ENCODE data around the gene EXOSC5.
"Not testable (repeated sequence)": the region's sequence is repeated elsewhere in the genome, so short reads cannot be mapped to it uniquely, and the experiment has no call there.

The EXOSC5 gene

GRCh38 chr19:41412953-41413352 is 15.8 kb upstream of the EXOSC5 start:
- no peak for TF ChIP-seq CTCF (conservative IDR thresholded peaks at IDR 0.05; ENCODE audit: control insufficient read depth, insufficient read depth, low read depth, low read length)
- DNase-seq (ENCODE audit: low read depth): no peak

GRCh38 chr19:41411968-41412265 is 14.8 kb upstream of the EXOSC5 start:
- no peak for TF ChIP-seq CTCF (conservative IDR thresholded peaks at IDR 0.05; ENCODE audit: control insufficient read depth, insufficient read depth, low read depth, low read length)
- no peak overlapping the region for H3K4me3 ChIP-seq (ENCODE audit: control insufficient read depth, low read depth, low read length)
- DNase-seq (ENCODE audit: low read depth): no peak

More at GRCh38 chr19:41412953-41413352, 15.8 kb upstream of the EXOSC5 start:
- H3K4me3 ChIP-seq (ENCODE audit: control insufficient read depth, low read depth, low read length): no peak overlapping the region

GRCh38 chr19:41411100-41411967 is 14.2 kb upstream of the EXOSC5 start:
- no peak overlapping the region for H3K4me3 ChIP-seq (ENCODE audit: control insufficient read depth, low read depth, low read length)
- no peak for TF ChIP-seq CTCF (conservative IDR thresholded peaks at IDR 0.05; ENCODE audit: control insufficient read depth, insufficient read depth, low read depth, low read length)
- no peak for DNase-seq (ENCODE audit: low read depth)

- no peak overlapping the region for H3K4me3 ChIP-seq (ENCODE audit: control insufficient read depth, low read depth, low read length)
- no peak for DNase-seq (ENCODE audit: low read depth)
- TF ChIP-seq CTCF (conservative IDR thresholded peaks at IDR 0.05; ENCODE audit: control insufficient read depth, insufficient read depth, low read depth, low read length): no peak
These were observed 13.3 kb upstream of the EXOSC5 start for GRCh38 chr19:41410336-41411054.

- peak; percentile 20 for DNase-seq (ENCODE audit: low read depth)
- TF ChIP-seq CTCF (conservative IDR thresholded peaks at IDR 0.05; ENCODE audit: control insufficient read depth, insufficient read depth, low read depth, low read length): no peak
- no peak overlapping the region for H3K4me3 ChIP-seq (ENCODE audit: control insufficient read depth, low read depth, low read length)
These were observed 12.1 kb upstream of the EXOSC5 start for GRCh38 chr19:41409288-41409687.

- not testable (repeated sequence) for DNase-seq (ENCODE audit: low read depth); H3K4me3 ChIP-seq (ENCODE audit: control insufficient read depth, low read depth, low read length)
These were observed 11.7 kb upstream of the EXOSC5 start for GRCh38 chr19:41408846-41409245.

GRCh38 chr19:41408256-41408655 is 11.1 kb upstream of the EXOSC5 start:
- H3K4me3 ChIP-seq (ENCODE audit: control insufficient read depth, low read depth, low read length): no peak overlapping the region
- no peak for TF ChIP-seq CTCF (conservative IDR thresholded peaks at IDR 0.05; ENCODE audit: control insufficient read depth, insufficient read depth, low read depth, low read length)
- no peak for DNase-seq (ENCODE audit: low read depth)
